ENCODE results near the gene MRRF.

The MRRF gene

GRCh38 chr9:122229485-122229837 lies 35.2 kb upstream of the MRRF start:
- no peak for DNase-seq (ENCODE audit: low read depth)
- no peak for TF ChIP-seq CTCF (IDR thresholded peaks at IDR 0.05; ENCODE audit: insufficient read depth, low read depth, low read length, missing control alignments)
- no peak overlapping the region for H3K4me3 ChIP-seq (ENCODE audit: low read depth, low read length)

GRCh38 chr9:122232796-122233306 lies 31.8 kb upstream of the MRRF start:
- H3K4me3 ChIP-seq (ENCODE audit: low read depth, low read length) = no peak overlapping the region
- DNase-seq (ENCODE audit: low read depth) = no peak
- no peak for TF ChIP-seq CTCF (IDR thresholded peaks at IDR 0.05; ENCODE audit: insufficient read depth, low read depth, low read length, missing control alignments)

GRCh38 chr9:122234022-122234748 lies 30.5 kb upstream of the MRRF start:
- no peak for TF ChIP-seq CTCF (IDR thresholded peaks at IDR 0.05; ENCODE audit: insufficient read depth, low read depth, low read length, missing control alignments)
- no peak for DNase-seq (ENCODE audit: low read depth)

GRCh38 chr9:122236681-122237080 lies 28.0 kb upstream of the MRRF start:
- H3K4me3 ChIP-seq (ENCODE audit: low read depth, low read length) = no peak overlapping the region
- TF ChIP-seq CTCF (IDR thresholded peaks at IDR 0.05; ENCODE audit: insufficient read depth, low read depth, low read length, missing control alignments) = no peak
- no peak for DNase-seq (ENCODE audit: low read depth)

More at GRCh38 chr9:122234022-122234748, 30.5 kb upstream of the MRRF start:
- H3K4me3 ChIP-seq (ENCODE audit: low read depth, low read length) = no peak overlapping the region

GRCh38 chr9:122239722-122240121 lies 25.0 kb upstream of the MRRF start:
- TF ChIP-seq CTCF (IDR thresholded peaks at IDR 0.05; ENCODE audit: insufficient read depth, low read depth, low read length, missing control alignments) = no peak
- no peak for DNase-seq (ENCODE audit: low read depth)
- H3K4me3 ChIP-seq (ENCODE audit: low read depth, low read length) = no peak overlapping the region

GRCh38 chr9:122244349-122244748 lies 20.3 kb upstream of the MRRF start:
- no peak for DNase-seq (ENCODE audit: low read depth)
- no peak for TF ChIP-seq CTCF (IDR thresholded peaks at IDR 0.05; ENCODE audit: insufficient read depth, low read depth, low read length, missing control alignments)
- no peak overlapping the region for H3K4me3 ChIP-seq (ENCODE audit: low read depth, low read length)

GRCh38 chr9:122246666-122247065 lies 18.0 kb upstream of the MRRF start:
- TF ChIP-seq CTCF (IDR thresholded peaks at IDR 0.05; ENCODE audit: insufficient read depth, low read depth, low read length, missing control alignments) = no peak
- no peak overlapping the region for H3K4me3 ChIP-seq (ENCODE audit: low read depth, low read length)
- no peak for DNase-seq (ENCODE audit: low read depth)
